Caco-2 (cell line): ENCODE results near the gene WDR27. TPM values are rescaled to one million over a fixed set of nuclear protein-coding genes. Genes with fewer than 3 reads are reported as not detected.
"Not testable (repeated sequence)": the region's sequence is repeated elsewhere in the genome, so short reads cannot be mapped to it uniquely, and the experiment has no call there.

ENCODE experiments used
- BruUV-seq: library from RNA; stranded (reverse); fragments of 400-500 nt; replicated peaks from 2 replicates; lab custom pipeline; 2021; lab: Mats Ljungman, UMichigan
- CTCF ChIA-PET: fragments of 300-600 bp; sonication (Branson Sonifier 250); formaldehyde crosslinking; loops from one replicate; lab custom pipeline; 2022; ENCODE audit warnings: antibody characterized with exemption; lab: Charles Lee
- POLR2A ChIA-PET: fragments of 300-600 bp; sonication (Branson Sonifier 250); formaldehyde crosslinking; loops from one replicate; lab custom pipeline; 2022; ENCODE audit warnings: antibody characterized with exemption; lab: Charles Lee
- DNase-seq, 2 experiments: peaks; one replicate each; pipeline versions ENCODE4 v3.0.0 to v3.0.0-alpha.2; 2020 to 2022
- H3K27me3 ChIP-seq: replicated peaks from 2 replicates; pipeline ENCODE4 v1.6.0; 2011; ENCODE audit warnings: low read length; ENCODE audit not compliant: control insufficient read depth, insufficient read depth
- H3K36me3 ChIP-seq: 2 replicates; pipeline ENCODE4 v1.5.1; 2011; ENCODE audit warnings: low read length; ENCODE audit not compliant: control insufficient read depth, insufficient read depth
- H3K4me1 ChIP-seq: fragments of 250-450 bp; sonication (Bioruptor Pico); 2 replicates; pipeline ENCODE4 v1.5.1; 2020; ENCODE audit warnings: mild to moderate bottlenecking
- H3K4me3 ChIP-seq: 2 replicates; pipeline ENCODE4 v1.5.1; 2011; ENCODE audit warnings: low read depth, mild to moderate bottlenecking, control low read depth, low read length
- H3K9me3 ChIP-seq: fragments of 250-450 bp; sonication (Bioruptor Pico); 2 replicates; pipeline ENCODE4 v1.5.1; 2020; ENCODE audit warnings: mild to moderate bottlenecking, moderate library complexity
- H3K27ac Mint-ChIP-seq: one replicate; pipeline ENCODE4 v1.8.0; 2022; ENCODE audit warnings: mixed read lengths; ENCODE audit not compliant: unreplicated experiment
- H3K27me3 Mint-ChIP-seq: one replicate; pipeline ENCODE4 v1.8.0; 2022; ENCODE audit warnings: mixed read lengths; ENCODE audit not compliant: insufficient read depth, unreplicated experiment
- H3K36me3 Mint-ChIP-seq: one replicate; pipeline ENCODE4 v1.8.0; 2022; ENCODE audit warnings: mild to moderate bottlenecking, mixed read lengths; ENCODE audit not compliant: insufficient read depth, unreplicated experiment
- H3K4me1 Mint-ChIP-seq: one replicate; pipeline ENCODE4 v1.8.0; 2022; ENCODE audit warnings: low read depth, mixed read lengths; ENCODE audit not compliant: unreplicated experiment
- H3K4me3 Mint-ChIP-seq: one replicate; pipeline ENCODE4 v1.8.0; 2022; ENCODE audit warnings: mild to moderate bottlenecking, moderate library complexity, mixed read lengths; ENCODE audit not compliant: unreplicated experiment
- H3K9me3 Mint-ChIP-seq: one replicate; pipeline ENCODE4 v1.8.0; 2022; ENCODE audit warnings: mixed read lengths; ENCODE audit not compliant: unreplicated experiment
- CTCF ChIP-seq, 2 experiments: fragments of 200-600 bp in 1 of 2; IDR thresholded peaks; 1 replicate in 1 of 2; 2 replicates in 1 of 2; pipeline versions ENCODE4 v1.5.1 to v1.8.0; 2011 to 2022; ENCODE audit warnings: antibody characterized with exemption in 1 of 2, control low read depth in 1 of 2, inconsistent platforms in 1 of 2, low read depth in 1 of 2, low read length in 1 of 2, mild to moderate bottlenecking in 1 of 2, moderate library complexity in 1 of 2; ENCODE audit not compliant: insufficient read depth in 1 of 2, severe bottlenecking in 1 of 2, unreplicated experiment in 1 of 2
- intact Hi-C: fragments of 100-400 bp; cut with micrococcal nuclease; formaldehyde crosslinking; loops from one replicate; pipeline ENCODE4 v1.10.0; 2022; ENCODE audit not compliant: unreplicated experiment
- total RNA-seq: library from RNA; stranded (reverse); gene quantifications from 2 replicates; pipeline ENCODE4 v1.2.3, GENCODE V29; 2022

WDR27 gene
- total RNA-seq, 1 experiment from 2014 or later: 62.9 TPM

GRCh38 chr6:169618526-169619490 lies 83.0 kb downstream of the WDR27 start:
- POLR2A ChIA-PET: no interaction called here
- H3K4me1 ChIP-seq: peaks cover 24% of the 10 kb centered on the region
- no TSS peak for BruUV-seq
- DNase-seq: no peak
- peaks cover 7% of the 10 kb centered on the region; the same call in 1 of the 2 replicates for H3K9me3 ChIP-seq
- H3K9me3 Mint-ChIP-seq: no peaks in the 10 kb centered on the region
- TF ChIP-seq CTCF (IDR thresholded peaks at IDR 0.05; ENCODE audit: insufficient read depth in 1 of 2, low read depth in 1 of 2, low read length in 1 of 2, severe bottlenecking in 1 of 2, unreplicated experiment in 1 of 2): no peak
- CTCF ChIA-PET: no interaction called here
- H3K4me3 Mint-ChIP-seq: no peak overlapping the region
- intact Hi-C loops: no loop called here
- peaks cover 4% of the 10 kb centered on the region for H3K36me3 Mint-ChIP-seq
- H3K27me3 ChIP-seq: no peaks in the 10 kb centered on the region
- H3K4me1 Mint-ChIP-seq: peaks cover 16% of the 10 kb centered on the region
- H3K4me3 ChIP-seq: no peak overlapping the region
- H3K36me3 ChIP-seq: peaks cover under 1% of the 10 kb centered on the region; the same call in 1 of the 2 replicates
- H3K27ac Mint-ChIP-seq: no peak overlapping the region
- H3K27me3 Mint-ChIP-seq: no peaks in the 10 kb centered on the region

GRCh38 chr6:169617562-169617961 lies 84.3 kb downstream of the WDR27 start:
- no TSS peak for BruUV-seq
- Mint-ChIP-seq H3K36me3 (no peaks in the 10 kb centered on the region), H3K27me3 (no peaks in the 10 kb centered on the region), H3K27ac (no peak overlapping the region), H3K4me3 (no peak overlapping the region), H3K9me3 (no peaks in the 10 kb centered on the region), H3K4me1 (peaks cover 16% of the 10 kb centered on the region)
- H3K4me3 ChIP-seq: no peak overlapping the region
- H3K27me3 ChIP-seq: no peaks in the 10 kb centered on the region
- no peak for DNase-seq
- intact Hi-C loops: no loop called here
- POLR2A ChIA-PET: no interaction called here
- H3K4me1 ChIP-seq: peaks cover 24% of the 10 kb centered on the region
- H3K9me3 ChIP-seq: no peaks in the 10 kb centered on the region
- CTCF ChIA-PET: no interaction called here
- TF ChIP-seq CTCF (IDR thresholded peaks at IDR 0.05; ENCODE audit: insufficient read depth in 1 of 2, low read depth in 1 of 2, low read length in 1 of 2, severe bottlenecking in 1 of 2, unreplicated experiment in 1 of 2): no peak
- H3K36me3 ChIP-seq: no peaks in the 10 kb centered on the region

GRCh38 chr6:169608609-169609008 lies 93.2 kb downstream of the WDR27 start:
- H3K36me3 ChIP-seq, BruUV-seq, H3K4me1 ChIP-seq, H3K4me3 Mint-ChIP-seq, H3K9me3 Mint-ChIP-seq, H3K27ac Mint-ChIP-seq, H3K4me1 Mint-ChIP-seq, H3K27me3 ChIP-seq, H3K27me3 Mint-ChIP-seq, DNase-seq, H3K9me3 ChIP-seq, H3K4me3 ChIP-seq, CTCF ChIA-PET, H3K36me3 Mint-ChIP-seq, POLR2A ChIA-PET, intact Hi-C loops: not testable (repeated sequence)
